Transverse colon (tissue), 4 donors: Measurements from ENCODE around the gene ZGRF1. TPM values are rescaled to one million over a fixed set of nuclear protein-coding genes. Genes with fewer than 3 reads are reported as not detected.
A peak's percentile ranks its signal among the peaks of the same experiment; 100 is the strongest.

Experiments used
- DNase-seq: peaks from one replicate; pipeline ENCODE4 v3.0.0-alpha.2; 2019
- H3K27ac ChIP-seq, 4 donors: fragments of 200-600 bp; sonication (generic); 2 replicates each; pipeline ENCODE4 v1.5.1; 2016 to 2018; ENCODE audit warnings: inconsistent platforms in 4 of 4
- H3K27me3 ChIP-seq: fragments of 200-600 bp; sonication (generic); 2 replicates; pipeline ENCODE4 v1.5.1; 2017; ENCODE audit warnings: inconsistent platforms
- H3K36me3 ChIP-seq, 4 donors: fragments of 200-600 bp; sonication (generic); 2 replicates each; pipeline ENCODE4 v1.5.1; 2017 to 2019; ENCODE audit warnings: inconsistent platforms in 4 of 4
- H3K4me1 ChIP-seq, 4 donors: fragments of 200-600 bp; sonication (generic); 2 replicates each; pipeline ENCODE4 v1.5.1; 2017 to 2020; ENCODE audit warnings: inconsistent platforms in 4 of 4
- H3K4me3 ChIP-seq, 4 donors: fragments of 200-600 bp; sonication (generic); 1 replicate in 1 of 4; 2 replicates in 3 of 4; pipeline versions ENCODE4 v1.5.1 to v1.6.1; 2017 to 2019; ENCODE audit warnings: inconsistent platforms in 4 of 4
- H3K9me3 ChIP-seq, 2 donors: fragments of 200-600 bp; sonication (generic); 2 replicates each; pipeline ENCODE4 v1.5.1; 2017 to 2019; ENCODE audit warnings: inconsistent platforms in 2 of 2
- EP300 ChIP-seq: sonication (generic); formaldehyde crosslinking; IDR thresholded peaks from one replicate; pipeline ENCODE4 v1.6.1; 2017; ENCODE audit warnings: antibody characterized with exemption, low read depth
- POLR2A ChIP-seq: fragments of 450-650 bp; IDR thresholded peaks from one replicate; pipeline ENCODE4 v1.6.1; 2016; ENCODE audit warnings: antibody characterized with exemption, mild to moderate bottlenecking, moderate library complexity
- POLR2AphosphoS5 ChIP-seq, 3 donors: sonication (generic); formaldehyde crosslinking; IDR thresholded peaks; one replicate each; pipeline ENCODE4 v1.6.1; 2016; ENCODE audit warnings: antibody characterized with exemption in 3 of 3
- WGBS, 2 donors: methylation state at CpG; one replicate each; pipeline ENCODE4 v1.1.5; 2018; ENCODE audit warnings: low coverage in 1 of 2; 5-methylcytosine and 5-hydroxymethylcytosine counted together
- in situ Hi-C, 4 donors: fragments of 200-750 bp; cut with MboI; loops; one replicate each; pipeline versions ENCODE4 v1.15.0 to v1.15.1; 2017; ENCODE audit warnings: low sequenced_read_pairs in 3 of 4, low pct_ligation_motif_present in 1 of 4, low pct_unique_long_range_greater_than_20kb in 1 of 4
- intact Hi-C: fragments of 100-400 bp; cut with DNase I; formaldehyde crosslinking; loops from one replicate; pipeline ENCODE4 v1.15.1; 2023; ENCODE audit warnings: low total_unique reads
- total RNA-seq, 4 donors: library from RNA; depleted of rRNA; stranded (reverse); fragments of >200 nt; gene quantifications; one replicate each; pipeline ENCODE4 v1.1.0, GENCODE V29; 2016
- TF ChIP-seq, protein P1 (sequence below), 5 experiments: fragments of 200-600 bp in 3 of 5; fragments of 450-650 bp in 2 of 5; sonication (generic) in 3 of 5; IDR thresholded peaks; 1 replicate in 2 of 5; 2 replicates in 3 of 5; pipeline ENCODE4 v1.5.1; 2016 to 2017; ENCODE audit warnings: antibody characterized with exemption in 5 of 5, inconsistent platforms in 3 of 5, mild to moderate bottlenecking in 2 of 5, moderate library complexity in 1 of 5

The ZGRF1 gene
- total RNA-seq, 4 donors from 2014 or later, result 0.75 to 7.3 (median 3.7) TPM

DNA sequence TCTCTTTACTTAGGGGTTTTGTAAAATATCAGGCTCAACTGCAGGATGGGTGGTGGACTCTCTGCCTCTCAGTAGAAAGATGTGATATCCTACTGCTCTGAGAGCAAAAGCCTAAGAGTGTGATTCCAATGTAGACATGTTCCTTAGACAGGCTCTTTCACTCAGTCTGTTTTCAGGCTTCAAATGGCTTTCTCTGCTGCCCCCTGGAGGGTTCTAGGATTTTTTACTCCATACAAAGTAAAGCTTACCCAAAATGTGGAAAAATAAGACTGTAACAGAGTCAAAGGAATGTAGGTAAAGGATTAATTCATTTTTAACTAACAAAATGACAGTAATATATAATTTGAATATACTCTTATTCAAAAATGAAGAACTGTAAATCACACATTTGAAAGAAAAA lies 32.1 kb downstream of the ZGRF1 start:
- no peak overlapping the region for H3K27ac ChIP-seq
- in situ Hi-C loops (loop anchor here in 1 of 4 donors (10.0 kb wide), 1 partner anchor 280 kb away; no protein-coding TSS in a partner anchor), intact Hi-C loops (no loop called here)
- TF ChIP-seq, protein P1, sequence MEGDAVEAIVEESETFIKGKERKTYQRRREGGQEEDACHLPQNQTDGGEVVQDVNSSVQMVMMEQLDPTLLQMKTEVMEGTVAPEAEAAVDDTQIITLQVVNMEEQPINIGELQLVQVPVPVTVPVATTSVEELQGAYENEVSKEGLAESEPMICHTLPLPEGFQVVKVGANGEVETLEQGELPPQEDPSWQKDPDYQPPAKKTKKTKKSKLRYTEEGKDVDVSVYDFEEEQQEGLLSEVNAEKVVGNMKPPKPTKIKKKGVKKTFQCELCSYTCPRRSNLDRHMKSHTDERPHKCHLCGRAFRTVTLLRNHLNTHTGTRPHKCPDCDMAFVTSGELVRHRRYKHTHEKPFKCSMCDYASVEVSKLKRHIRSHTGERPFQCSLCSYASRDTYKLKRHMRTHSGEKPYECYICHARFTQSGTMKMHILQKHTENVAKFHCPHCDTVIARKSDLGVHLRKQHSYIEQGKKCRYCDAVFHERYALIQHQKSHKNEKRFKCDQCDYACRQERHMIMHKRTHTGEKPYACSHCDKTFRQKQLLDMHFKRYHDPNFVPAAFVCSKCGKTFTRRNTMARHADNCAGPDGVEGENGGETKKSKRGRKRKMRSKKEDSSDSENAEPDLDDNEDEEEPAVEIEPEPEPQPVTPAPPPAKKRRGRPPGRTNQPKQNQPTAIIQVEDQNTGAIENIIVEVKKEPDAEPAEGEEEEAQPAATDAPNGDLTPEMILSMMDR (IDR thresholded peaks at IDR 0.05), result peak; percentile 28 to 53 (median 43)
- no peak for TF ChIP-seq POLR2AphosphoS5 (IDR thresholded peaks at IDR 0.05)
- no peaks in the 10 kb centered on the region for H3K9me3 ChIP-seq
- peaks cover 0 to 6% (median 0%) of the 10 kb centered on the region in 4 donors for H3K4me1 ChIP-seq
- H3K36me3 ChIP-seq, result no peaks in the 10 kb centered on the region
- DNase-seq, result peak; percentile 22
- H3K27me3 ChIP-seq, result no peaks in the 10 kb centered on the region
- H3K4me3 ChIP-seq, result no peak overlapping the region

DNA sequence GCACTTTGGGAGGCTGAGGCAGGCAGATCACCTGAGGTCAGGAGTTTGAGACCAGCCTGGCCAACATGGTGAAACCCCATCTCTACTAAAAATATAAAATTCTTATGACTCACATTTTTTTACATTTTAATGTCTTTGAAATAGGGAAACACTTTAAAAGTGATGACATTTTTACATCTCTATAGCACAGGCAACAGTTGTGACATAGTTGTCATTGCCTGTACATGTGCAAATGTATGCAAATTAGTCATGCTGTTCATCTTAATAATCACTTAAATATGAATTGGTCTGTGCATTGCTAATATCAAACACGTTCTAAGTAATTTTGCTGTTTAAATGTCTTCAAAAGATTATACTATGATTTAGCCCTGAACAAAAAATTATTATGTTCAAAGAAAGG lies 41.7 kb downstream of the ZGRF1 start:
- TF ChIP-seq POLR2AphosphoS5 (IDR thresholded peaks at IDR 0.05) (no peak), EP300 (no peak), POLR2A (no peak)
- TF ChIP-seq, protein P1 (IDR thresholded peaks at IDR 0.05), result no peak
- no peak overlapping the region for H3K27ac ChIP-seq
- in situ Hi-C loops (no loop called here), intact Hi-C loops (no loop called here)
- H3K4me1 ChIP-seq, result no peaks in the 10 kb centered on the region
- DNase-seq, result no peak
- H3K9me3 ChIP-seq, result no peaks in the 10 kb centered on the region
- no peak overlapping the region for H3K4me3 ChIP-seq
- no peaks in the 10 kb centered on the region for H3K27me3 ChIP-seq
- 100% methylated on average over 1 of the region's 1 CpG for WGBS, 2 donors
- H3K36me3 ChIP-seq, result no peaks in the 10 kb centered on the region

DNA sequence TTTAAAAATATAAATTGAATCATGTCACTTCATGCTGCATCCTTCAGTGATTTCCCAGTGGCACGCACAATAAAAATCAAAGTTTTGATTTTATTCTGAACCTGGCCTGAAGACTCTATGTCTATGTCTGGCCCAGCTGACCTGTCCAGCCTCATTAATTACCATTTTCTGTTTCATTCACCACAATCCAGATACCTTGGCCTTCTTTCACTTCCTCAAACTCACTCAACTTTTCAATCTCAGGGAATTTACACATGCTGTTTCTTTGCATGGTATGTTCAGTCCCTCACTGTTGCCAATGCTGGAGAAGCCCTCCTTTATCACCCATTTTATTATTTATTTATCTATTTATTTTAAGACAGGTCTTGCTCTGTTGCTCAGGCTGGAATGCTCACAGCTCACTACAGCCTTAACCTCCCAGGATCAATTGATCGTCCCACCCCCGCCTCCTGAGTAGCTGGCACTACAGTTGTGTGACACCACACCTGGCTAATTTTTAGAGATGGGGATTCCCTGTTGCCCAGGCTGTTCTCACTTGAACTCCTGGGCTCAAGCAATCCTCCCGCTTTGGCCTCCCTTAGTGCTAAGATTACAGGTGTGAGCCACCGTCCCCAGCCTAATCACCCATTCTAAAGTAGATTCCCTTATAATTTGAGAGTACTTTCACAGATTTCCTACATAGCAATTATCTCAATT lies 43.1 kb downstream of the ZGRF1 start:
- no peaks in the 10 kb centered on the region for H3K27me3 ChIP-seq
- in situ Hi-C loops, result no loop called here
- intact Hi-C loops, result no loop called here
- DNase-seq, result no peak
- H3K4me1 ChIP-seq, result no peaks in the 10 kb centered on the region
- no peak for TF ChIP-seq POLR2A
- no peak for TF ChIP-seq EP300
- TF ChIP-seq, protein P1 (IDR thresholded peaks at IDR 0.05), result no peak
- TF ChIP-seq POLR2AphosphoS5 (IDR thresholded peaks at IDR 0.05), result no peak
- H3K4me3 ChIP-seq, result no peak overlapping the region
- no peaks in the 10 kb centered on the region for H3K9me3 ChIP-seq
- 97 to 100% methylated on average over 3 to 5 of the region's 5 CpGs for WGBS, 2 donors
- no peaks in the 10 kb centered on the region for H3K36me3 ChIP-seq
- no peak overlapping the region for H3K27ac ChIP-seq

DNA sequence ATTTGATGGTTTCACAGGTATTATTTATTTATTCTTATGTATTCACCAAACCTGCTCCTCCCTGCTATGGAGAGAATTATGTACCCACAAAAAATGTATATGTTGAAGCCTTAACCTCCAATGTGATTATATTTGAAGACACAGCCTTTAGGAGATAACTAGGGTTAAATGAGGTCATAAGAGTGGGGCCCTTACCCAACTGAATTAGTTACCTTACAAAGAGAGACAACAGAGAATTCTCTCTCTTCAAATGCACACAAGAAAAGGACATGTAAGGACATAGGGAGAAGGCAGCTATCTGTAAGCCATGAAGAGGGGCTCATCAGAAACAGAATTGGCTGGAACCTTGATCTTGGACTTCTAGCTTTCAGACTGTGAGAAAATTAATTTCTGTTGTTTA lies 44.0 kb downstream of the ZGRF1 start:
- intact Hi-C loops (no loop called here), in situ Hi-C loops (no loop called here)
- Histone ChIP-seq H3K9me3 (no peaks in the 10 kb centered on the region), H3K27ac (no peak overlapping the region), H3K4me1 (no peaks in the 10 kb centered on the region), H3K4me3 (no peak overlapping the region), H3K27me3 (no peaks in the 10 kb centered on the region), H3K36me3 (no peaks in the 10 kb centered on the region)
- DNase-seq, result no peak
- TF ChIP-seq, protein P1 (IDR thresholded peaks at IDR 0.05), result no peak
- no peak for TF ChIP-seq POLR2A
- TF ChIP-seq POLR2AphosphoS5 (IDR thresholded peaks at IDR 0.05), result no peak
- TF ChIP-seq EP300, result no peak
